Mesodermal cell (in vitro differentiated cells): ENCODE measurements around the gene KRT4.

Experiments used
- H3K27ac ChIP-seq: 2 replicates; pipeline ENCODE4 v1.7.0; 2013; ENCODE audit warnings: mild to moderate bottlenecking, low read depth, low read length, moderate library complexity; ENCODE audit not compliant: severe bottlenecking
- H3K36me3 ChIP-seq: 2 replicates; pipeline ENCODE4 v1.7.1; 2013; ENCODE audit warnings: mild to moderate bottlenecking, low read length, moderate library complexity; ENCODE audit not compliant: control insufficient read depth, insufficient read depth
- H3K4me1 ChIP-seq: one replicate; pipeline ENCODE4 v1.7.1; 2013; ENCODE audit warnings: mild to moderate bottlenecking, low read length; ENCODE audit not compliant: insufficient read depth, control insufficient read depth, poor library complexity, severe bottlenecking
- H3K4me3 ChIP-seq: 2 replicates; pipeline ENCODE4 v1.7.0; 2013; ENCODE audit warnings: low read length, control low read depth, mild to moderate bottlenecking; ENCODE audit not compliant: insufficient read depth, poor library complexity, severe bottlenecking; ENCODE audit errors: extremely low read depth
- H3K9me3 ChIP-seq: 2 replicates; pipeline ENCODE4 v1.7.1; 2013; ENCODE audit warnings: mild to moderate bottlenecking, low read length, moderate library complexity; ENCODE audit not compliant: control insufficient read depth
- WGBS, 2 experiments: methylation state at CpG; one replicate each; pipeline ENCODE4 v1.1.5; 2013; ENCODE audit warnings: missing lambda C conversion rate in 2 of 2; ENCODE audit not compliant: insufficient coverage in 2 of 2; 5-methylcytosine and 5-hydroxymethylcytosine counted together

The KRT4 gene

GRCh38 chr12:52806169-52806811, 7.6 kb downstream of the KRT4 start:
- Histone ChIP-seq H3K36me3 (no peaks in the 10 kb centered on the region), H3K27ac (no peak overlapping the region), H3K4me3 (no peak overlapping the region), H3K4me1 (peaks cover 5% of the 10 kb centered on the region), H3K9me3 (no peaks in the 10 kb centered on the region)
- 80 to 92% methylated on average over 1 to 3 of the region's 3 CpGs for WGBS, 2 experiments

GRCh38 chr12:52805739-52806138, 8.2 kb downstream of the KRT4 start:
- H3K9me3 ChIP-seq = no peaks in the 10 kb centered on the region
- H3K4me1 ChIP-seq = peaks cover 5% of the 10 kb centered on the region
- no peak overlapping the region for H3K27ac ChIP-seq
- H3K4me3 ChIP-seq = no peak overlapping the region
- WGBS, 2 experiments = 50 to 92% methylated on average over 1 to 2 of the region's 3 CpGs
- no peaks in the 10 kb centered on the region for H3K36me3 ChIP-seq

DNA sequence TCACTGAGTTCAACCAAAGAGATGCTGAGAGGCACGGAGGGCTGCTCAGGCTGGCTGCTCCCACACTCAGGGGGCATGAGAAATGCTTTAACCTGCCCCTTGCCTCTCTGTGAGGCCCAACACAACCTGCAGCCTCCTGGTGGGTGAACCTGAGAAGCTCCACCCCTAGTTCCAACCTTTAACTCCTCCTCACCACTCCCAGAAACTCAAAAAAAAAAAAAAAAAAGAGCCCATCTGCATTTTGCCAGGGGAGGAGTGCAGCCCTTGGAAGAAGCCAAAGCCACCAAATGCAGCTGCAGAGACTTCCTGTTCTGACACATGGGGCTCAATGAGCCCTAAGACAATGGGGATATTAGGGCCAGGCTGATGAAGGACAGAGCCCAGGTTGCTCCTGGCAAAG, 8.9 kb downstream of the KRT4 start:
- 25 to 50% methylated on average over 1 of the region's 1 CpG for WGBS, 2 experiments
- no peak overlapping the region for H3K27ac ChIP-seq
- no peaks in the 10 kb centered on the region for H3K36me3 ChIP-seq
- H3K9me3 ChIP-seq = no peaks in the 10 kb centered on the region
- H3K4me3 ChIP-seq = no peak overlapping the region
- H3K4me1 ChIP-seq = peaks cover 5% of the 10 kb centered on the region

DNA sequence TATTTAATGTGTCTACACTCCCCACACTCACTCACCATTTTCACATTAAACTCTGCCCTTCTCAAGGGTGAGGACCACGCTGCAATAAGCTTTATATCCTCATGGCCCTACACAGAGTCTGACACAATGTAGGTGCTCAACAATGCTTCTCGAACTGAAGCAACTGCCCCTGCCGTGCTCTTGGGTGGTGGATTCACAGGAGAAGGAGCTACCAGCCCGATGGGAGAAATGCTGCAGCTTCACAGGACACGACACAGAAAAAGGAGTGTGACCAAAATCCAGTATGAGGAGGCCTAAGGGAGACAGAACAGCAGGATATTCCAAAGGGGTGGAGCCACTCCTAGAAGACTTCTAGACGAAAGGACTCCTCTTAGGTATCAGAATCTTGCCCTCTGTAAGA, 11.5 kb downstream of the KRT4 start:
- Histone ChIP-seq H3K4me1 (peaks cover 25% of the 10 kb centered on the region), H3K9me3 (no peaks in the 10 kb centered on the region), H3K4me3 (no peak overlapping the region), H3K36me3 (no peaks in the 10 kb centered on the region), H3K27ac (no peak overlapping the region)
- WGBS, 2 experiments = 75 to 77% methylated on average over 6 of the region's 6 CpGs

GRCh38 chr12:52801773-52802172, 12.1 kb downstream of the KRT4 start:
- 80 to 100% methylated on average over 2 to 3 of the region's 3 CpGs for WGBS, 2 experiments
- H3K36me3 ChIP-seq = no peaks in the 10 kb centered on the region
- H3K27ac ChIP-seq = no peak overlapping the region
- H3K9me3 ChIP-seq = no peaks in the 10 kb centered on the region
- H3K4me1 ChIP-seq = peaks cover 29% of the 10 kb centered on the region
- H3K4me3 ChIP-seq = no peak overlapping the region

- H3K9me3 ChIP-seq = no peaks in the 10 kb centered on the region
These were observed 13.5 kb downstream of the KRT4 start for GRCh38 chr12:52800259-52800917.

DNA sequence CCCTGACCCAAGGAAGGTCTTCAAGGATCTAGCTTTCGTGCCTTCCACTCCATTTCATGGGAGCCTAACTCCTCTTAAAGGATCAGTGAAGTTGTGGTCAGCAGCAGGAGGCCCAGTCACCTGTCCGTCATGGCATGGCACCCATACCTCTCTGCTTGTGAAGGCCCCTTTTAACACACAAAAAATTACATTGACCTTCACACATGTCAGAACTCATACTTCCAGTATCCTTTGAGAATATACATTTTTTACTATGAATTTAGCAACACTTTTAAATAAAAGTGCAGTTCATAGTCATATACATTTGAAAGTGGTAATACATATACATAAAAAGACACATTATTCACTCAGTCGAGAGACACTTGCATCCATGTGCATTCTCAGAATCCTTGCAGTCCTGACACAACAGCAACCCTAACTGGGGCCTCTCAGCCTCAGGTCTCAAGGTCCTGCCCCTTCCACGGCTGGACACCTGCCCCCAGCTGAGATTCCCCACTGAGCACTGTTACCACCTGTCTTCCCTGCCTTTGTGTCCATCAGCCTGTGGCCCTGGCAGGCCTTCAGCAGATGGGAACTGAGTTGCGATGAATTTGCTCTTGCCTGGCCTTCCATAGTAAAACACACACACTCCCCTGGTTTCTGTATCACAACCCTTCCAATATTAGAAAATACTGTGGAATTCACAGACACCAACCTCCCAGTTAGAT, 14.3 kb downstream of the KRT4 start:
- Histone ChIP-seq H3K4me3 (no peak overlapping the region), H3K4me1 (peaks cover 24% of the 10 kb centered on the region), H3K27ac (no peak overlapping the region), H3K36me3 (no peaks in the 10 kb centered on the region), H3K9me3 (no peaks in the 10 kb centered on the region)
- WGBS, 2 experiments = 82 to 83% methylated on average over 4 to 5 of the region's 5 CpGs

More at GRCh38 chr12:52800259-52800917, 13.5 kb downstream of the KRT4 start:
- Histone ChIP-seq H3K27ac (no peak overlapping the region), H3K4me1 (peaks cover 26% of the 10 kb centered on the region), H3K4me3 (no peak overlapping the region), H3K36me3 (no peaks in the 10 kb centered on the region)
- 86 to 88% methylated on average over 1 of the region's 1 CpG for WGBS, 2 experiments

GRCh38 chr12:52798671-52799504, 15.0 kb downstream of the KRT4 start:
- peaks cover 24% of the 10 kb centered on the region for H3K4me1 ChIP-seq
- H3K9me3 ChIP-seq = no peaks in the 10 kb centered on the region
- H3K36me3 ChIP-seq = no peaks in the 10 kb centered on the region
- H3K27ac ChIP-seq = peak overlapping the region; percentile 31
- H3K4me3 ChIP-seq = no peak overlapping the region
- WGBS, 2 experiments = 58 to 69% methylated on average over 5 to 6 of the region's 7 CpGs

DNA sequence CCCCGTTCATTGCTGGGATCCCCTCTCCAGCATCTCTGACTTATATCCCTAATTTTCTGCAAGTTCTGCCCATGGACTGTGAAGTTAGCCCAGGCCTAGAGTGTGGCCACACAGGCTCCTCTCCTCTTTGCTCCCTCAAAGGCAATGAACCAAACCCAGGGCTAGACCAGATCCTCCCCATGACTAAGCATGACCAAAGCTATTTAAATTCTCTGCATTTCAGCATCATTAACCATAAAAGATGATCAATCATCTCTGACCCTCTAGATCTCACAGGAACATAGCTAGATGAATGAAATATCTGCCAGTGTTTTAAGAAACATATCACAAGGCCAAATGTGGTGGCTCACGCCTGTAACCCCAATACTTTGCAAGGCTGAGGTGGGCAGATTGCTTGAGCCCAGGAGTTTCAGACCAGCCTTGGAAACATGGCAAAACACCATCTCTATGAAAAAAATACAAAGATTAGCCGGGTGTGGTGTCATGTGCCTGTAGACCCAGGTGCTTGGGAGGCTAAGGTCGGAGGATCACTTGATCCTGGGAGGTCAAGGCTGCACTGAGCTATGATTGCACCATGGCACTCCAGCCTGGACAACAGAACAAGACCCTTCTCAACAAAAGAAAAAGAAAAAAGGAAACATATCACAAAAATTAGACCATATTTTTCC, 15.8 kb downstream of the KRT4 start:
- WGBS, 2 experiments = 89 to 92% methylated on average over 1 to 3 of the region's 4 CpGs
- Histone ChIP-seq H3K36me3 (no peaks in the 10 kb centered on the region), H3K4me1 (peaks cover 24% of the 10 kb centered on the region), H3K4me3 (no peak overlapping the region), H3K9me3 (no peaks in the 10 kb centered on the region), H3K27ac (peak overlapping the region; percentile 45)

DNA sequence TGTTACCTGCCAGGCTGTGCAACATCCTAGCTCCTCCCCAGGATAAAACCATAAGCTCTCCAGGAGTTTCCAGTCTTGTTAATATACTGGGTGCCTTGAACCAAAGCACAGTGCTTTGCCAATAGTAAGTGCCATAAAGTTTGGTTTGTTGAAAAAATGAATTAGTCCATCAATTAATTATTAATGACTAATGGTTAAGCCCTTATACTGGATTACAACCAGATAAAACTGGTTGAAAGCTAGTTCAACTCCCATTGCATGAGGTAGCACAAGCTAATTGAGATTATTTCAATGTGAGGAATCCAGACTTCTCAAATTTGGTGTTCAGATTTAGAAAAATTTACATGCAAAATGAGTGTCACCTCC, 16.4 kb downstream of the KRT4 start:
- H3K4me1 ChIP-seq = peaks cover 24% of the 10 kb centered on the region
- no peaks in the 10 kb centered on the region for H3K36me3 ChIP-seq
- H3K4me3 ChIP-seq = no peak overlapping the region
- no peaks in the 10 kb centered on the region for H3K9me3 ChIP-seq
- no peak overlapping the region for H3K27ac ChIP-seq
